ENCODE results near the gene ALX3.
"Not testable (repeated sequence)": the region's sequence is repeated elsewhere in the genome, so short reads cannot be mapped to it uniquely, and the experiment has no call there.

Gene ALX3

DNA sequence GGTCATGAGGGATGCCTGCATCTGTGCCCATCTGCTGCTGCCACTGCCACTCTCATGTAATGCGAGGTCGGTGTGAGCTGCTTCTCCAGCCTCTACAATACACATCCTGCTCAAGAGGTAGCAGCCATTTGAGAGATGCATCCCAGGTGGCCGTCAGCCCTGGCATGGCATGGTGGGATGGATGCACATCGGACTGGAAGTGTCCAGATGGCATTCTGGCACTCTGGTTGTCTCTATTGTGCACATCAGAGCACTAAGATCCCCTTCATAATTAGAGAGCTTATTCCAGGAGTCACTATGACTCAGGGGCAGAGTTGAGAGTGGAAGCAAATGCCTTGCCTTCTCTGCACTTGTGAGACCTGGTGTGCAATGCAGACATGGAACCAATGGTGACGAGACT lies 32.2 kb downstream of the ALX3 start:
- DNase-seq = no peak

DNA sequence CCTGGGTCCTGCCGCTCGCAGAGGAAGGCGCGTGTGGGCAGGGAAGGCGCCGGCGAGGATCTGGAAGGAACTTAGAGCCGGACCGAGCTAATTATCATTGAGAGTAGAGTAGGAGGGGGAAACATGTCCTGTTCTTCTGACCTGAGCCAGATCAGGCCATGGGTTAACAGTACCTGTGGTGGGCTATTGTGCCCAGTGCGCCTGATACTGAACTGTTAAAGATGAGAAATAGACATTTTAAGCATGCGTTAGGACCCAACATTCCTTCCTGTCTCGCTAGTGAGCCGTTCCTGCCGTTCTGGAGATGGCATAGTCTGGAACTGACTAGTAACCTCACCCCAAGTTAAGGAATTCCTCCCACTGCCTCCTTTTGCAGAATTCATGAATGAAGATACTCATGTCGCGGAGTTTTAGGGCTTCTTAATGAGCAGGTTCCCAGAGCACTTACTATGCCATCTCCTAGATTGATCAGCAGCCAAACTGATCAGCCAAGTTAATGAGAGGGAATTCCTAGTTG lies 35.2 kb downstream of the ALX3 start:
- no peak for DNase-seq

DNA sequence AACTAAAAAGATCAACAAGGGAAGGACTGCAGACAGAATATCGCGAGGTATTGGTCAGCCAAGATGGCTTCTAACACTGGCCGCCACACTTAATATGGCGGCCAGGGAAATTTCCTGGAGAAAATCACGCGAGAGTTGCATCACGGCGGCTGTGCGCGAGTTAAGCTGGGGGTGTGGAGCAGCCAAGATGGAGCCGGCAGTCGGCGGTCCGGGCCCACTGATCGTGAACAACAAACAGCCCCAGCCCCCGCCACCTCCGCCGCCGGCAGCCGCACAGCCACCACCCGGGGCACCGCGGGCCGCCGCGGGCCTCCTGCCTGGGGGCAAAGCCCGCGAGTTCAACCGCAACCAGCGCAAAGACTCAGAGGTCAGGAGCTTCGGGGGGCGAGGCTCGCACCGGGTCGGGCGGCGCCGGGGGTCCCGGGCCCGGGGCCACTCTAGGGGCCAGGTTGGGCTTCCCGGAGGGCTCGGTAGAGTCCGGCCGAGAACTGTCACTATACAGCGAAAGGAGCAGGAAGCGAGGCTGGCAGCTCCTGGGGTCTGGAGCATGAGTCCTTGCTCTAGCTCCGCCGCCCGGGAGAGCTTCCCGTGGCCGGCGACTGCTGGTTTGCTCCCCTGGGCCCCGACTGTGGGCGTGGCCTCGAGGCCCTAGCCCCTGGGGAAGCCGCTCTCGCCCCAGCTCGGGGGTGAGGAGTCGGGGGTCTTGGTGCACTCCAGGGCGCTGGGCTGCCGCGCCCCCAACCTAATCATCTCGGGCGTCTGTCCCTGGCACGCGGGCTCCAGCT lies 35.8 kb downstream of the ALX3 start, which contains the start of gene STRIP1:
STRIP1 (plus strand) TSS at position 174 of the 785 bp plus-strand sequence; CDS start at position 188, 14 bp downstream.
- peak; percentile 80 for DNase-seq

DNA sequence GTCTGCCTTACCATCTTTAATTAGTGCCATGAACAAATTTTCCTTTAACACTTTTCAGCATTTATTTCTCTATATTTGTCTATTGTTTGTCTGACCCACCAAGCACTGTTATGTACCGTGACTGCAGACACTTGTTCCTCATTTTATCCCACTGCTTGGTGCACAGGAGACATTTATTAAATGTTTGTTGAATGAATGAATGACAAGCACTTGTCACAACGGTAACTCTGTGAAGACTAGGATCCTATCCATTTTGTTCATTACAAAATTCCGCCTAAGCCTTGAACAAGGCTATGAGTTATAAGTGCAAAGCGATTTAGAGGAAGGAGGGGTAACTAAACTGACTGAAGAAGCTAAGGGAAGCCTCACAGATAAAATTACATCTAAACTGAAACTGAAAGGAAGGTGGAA lies 36.4 kb downstream of the ALX3 start:
- DNase-seq = no peak

DNA sequence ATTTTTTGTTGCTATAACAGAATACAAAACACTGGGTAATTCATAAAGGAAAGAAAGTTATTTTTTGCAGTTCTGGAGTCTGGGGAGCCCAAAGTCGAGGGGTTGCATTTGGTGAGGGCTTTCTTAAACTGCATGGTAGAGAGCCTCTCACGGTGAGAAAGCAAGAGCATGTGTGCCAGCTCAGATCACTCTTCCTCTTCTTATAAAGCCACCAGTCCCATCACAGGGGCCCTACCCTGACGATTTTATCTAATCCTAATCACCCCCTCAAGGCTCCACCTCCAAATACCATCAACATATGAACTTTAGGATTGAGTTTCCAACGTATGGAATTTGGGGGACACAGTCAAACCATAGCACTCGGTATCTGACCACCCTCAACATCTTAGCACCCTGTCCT lies 37.1 kb downstream of the ALX3 start:
- DNase-seq = no peak

DNA sequence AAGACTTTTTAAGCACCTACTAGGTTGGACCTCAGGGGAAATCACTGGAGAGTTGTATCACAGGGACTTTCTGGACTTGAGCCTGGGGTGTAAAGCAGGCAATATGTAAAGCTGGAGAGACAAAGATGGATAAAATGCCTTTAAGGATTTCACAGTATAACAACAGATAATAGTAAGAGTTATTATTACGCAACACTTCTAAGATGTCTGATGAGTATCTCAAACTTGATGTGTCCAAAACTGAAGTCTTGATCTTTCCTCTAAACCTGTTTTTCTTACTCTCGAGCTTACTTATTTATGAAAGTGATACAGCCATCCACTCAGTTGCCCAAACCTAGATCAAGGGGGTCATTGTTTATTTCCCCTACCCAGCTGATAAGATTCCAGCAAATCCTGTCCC lies 38.1 kb downstream of the ALX3 start:
- no peak for DNase-seq

DNA sequence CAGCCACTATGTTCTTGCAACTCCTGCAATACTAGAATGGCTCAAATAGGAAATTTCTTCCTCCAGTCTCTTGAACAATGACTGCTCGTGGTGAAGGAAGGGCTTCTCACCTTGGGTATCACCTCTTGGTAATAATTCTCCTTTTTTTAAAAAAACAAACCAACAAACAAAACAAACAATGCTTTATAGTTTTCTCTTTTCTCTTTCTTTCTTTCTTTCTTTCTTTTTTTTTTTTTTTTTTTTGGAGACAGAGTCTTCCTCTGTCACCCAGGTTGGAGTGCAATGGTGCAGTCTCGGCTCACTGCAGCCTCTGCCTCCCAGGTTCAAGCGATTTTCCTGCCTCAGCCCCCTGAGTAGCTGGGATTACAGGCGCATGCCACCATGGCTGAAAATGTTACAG lies 39.8 kb downstream of the ALX3 start:
- DNase-seq = not testable (repeated sequence)

DNA sequence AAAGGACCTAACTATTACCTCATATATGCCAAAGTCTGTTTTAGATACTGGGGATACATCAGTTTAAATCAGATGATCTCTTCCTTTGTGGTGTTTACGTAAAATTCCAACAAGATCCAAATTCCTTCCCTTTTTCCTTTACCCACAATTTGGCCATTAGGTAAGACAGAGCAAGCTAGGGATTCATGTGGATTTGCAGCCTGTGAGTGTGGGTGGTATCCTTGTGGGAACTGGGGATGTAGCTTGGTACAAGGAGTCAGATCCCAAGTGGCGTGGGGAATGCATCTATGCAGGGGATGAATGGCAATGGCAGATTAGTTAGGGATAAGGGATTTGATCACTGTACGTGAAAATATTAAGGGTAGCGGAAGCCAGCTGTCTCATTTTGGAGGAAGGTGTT lies 45.9 kb downstream of the ALX3 start:
- DNase-seq = no peak

DNA sequence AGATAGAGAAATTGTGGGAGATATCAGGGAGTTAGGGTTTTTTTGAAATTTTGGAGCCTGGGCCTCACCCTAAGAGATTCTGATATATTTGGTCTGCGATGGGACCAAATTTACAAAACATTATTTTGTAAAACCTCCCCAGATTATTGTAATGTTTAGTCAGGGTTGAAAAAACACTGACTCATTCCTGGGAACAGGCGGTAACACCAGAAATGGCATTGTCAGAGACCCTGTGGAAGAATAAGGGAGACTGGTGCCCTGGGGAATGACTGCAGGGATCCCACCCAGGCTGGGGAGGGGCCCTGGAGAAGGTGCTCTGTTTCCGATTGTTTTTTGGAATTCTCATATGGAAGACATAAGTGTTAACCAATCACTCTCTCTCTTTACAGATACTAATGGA lies 49.2 kb downstream of the ALX3 start:
- no peak for DNase-seq

DNA sequence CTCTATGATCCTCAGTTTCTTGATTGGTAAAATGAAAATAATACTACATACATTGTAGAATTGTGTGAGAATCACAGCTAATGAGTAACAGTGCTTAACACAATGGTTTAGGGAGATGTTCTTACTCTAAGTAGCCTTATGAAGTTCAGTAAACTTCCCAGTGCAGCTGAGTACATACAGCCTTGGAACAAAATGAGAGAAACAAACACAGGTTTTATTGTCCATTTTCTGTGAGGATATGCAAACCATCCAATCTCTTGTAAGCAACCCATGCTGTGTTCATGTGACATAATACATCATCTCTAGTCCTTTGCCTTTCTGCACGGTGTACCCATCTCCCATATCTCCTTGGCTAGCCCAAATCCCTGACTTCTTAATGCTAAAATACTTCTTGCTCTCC lies 50.7 kb downstream of the ALX3 start:
- no peak for DNase-seq

DNA sequence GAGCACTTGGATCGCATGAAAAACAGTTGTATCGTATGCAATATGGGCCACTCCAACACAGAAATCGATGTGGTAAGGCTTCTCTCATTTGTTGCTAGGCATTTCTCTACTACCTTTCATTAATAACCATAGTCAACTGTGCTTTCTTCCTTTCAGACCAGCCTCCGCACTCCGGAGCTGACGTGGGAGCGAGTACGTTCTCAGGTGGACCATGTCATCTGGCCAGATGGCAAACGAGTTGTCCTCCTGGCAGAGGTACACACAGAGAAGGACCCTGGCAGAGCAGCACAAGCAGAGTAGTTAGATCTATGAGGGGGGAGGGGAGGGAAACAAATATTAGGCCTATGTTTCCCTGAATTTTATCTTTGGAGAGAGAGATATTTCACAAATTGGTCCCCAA lies 52.1 kb downstream of the ALX3 start:
- DNase-seq = no peak

DNA sequence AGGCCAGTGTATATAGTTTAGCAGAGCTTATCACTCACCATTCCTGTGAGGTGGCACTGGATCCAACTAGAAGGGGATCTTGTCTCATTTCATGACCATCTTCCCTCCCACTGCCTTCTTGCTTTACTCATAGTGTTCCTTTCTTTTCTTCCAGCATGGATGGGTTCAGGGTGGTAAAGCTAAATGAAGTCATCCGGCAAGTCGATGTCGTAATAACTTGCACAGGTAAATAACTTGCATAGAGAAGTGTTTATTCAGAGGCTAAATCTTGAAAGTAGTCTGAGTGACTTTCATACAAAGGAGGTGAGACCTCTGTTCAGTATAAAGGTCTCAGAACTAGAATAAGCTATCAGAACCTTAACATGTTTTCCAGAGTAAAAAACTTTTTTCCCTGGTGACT lies 52.7 kb downstream of the ALX3 start:
- DNase-seq = no peak

DNA sequence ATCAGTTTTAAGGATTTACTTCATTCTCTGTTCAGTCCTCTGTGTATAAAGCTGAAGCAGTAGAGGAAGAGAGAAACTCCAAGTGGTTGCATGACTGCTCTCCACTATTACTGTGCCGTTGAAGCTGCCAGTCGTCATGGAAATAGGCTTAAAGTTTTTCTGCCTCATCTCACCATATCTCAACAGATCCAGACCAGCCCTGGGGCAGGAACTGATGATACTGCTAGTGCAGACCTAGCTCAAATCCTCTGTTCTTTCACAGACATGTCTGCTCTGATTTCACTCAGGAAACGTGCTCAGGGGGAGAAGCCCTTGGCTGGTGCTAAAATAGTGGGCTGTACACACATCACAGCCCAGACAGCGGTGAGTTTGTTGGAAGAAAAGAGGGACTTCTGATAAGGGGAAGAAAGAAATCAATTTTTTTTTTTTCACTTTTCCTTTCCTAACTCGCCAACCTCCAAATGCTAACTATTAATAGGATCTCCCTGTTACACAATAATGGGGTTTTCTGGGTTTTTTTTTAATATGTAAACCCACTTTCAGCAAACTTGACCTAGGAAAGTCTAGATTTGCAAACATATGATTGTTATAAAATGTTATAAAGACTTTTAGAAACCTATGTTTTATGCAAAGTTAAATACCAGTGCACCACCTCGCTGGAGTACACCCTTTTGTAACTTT lies 58.2 kb downstream of the ALX3 start:
- no peak for DNase-seq

DNA sequence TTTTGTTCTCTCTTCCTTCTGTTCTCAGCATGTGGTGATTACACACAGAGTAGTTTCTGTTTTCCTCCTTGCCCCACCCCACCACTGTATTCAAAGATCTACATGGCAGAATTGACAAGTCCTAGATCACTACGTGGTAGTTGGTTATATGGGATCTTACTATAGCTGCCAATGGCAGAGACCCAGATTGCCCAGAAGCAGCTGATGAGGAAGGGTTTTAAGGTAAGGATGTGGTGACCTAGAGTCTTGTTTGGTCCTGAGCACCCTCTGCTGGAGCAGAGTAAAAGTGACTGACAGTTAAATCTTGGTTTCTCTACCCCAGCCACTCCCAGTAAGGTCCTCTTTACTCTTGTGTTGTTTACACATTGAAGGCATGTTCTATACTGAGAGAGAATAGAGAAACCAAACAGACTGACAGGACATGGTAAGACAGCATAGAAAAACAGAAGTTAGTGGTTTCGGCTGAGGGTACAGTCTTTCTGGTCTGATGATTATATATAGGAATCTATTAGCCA lies 58.9 kb downstream of the ALX3 start:
- no peak for DNase-seq
